Activated T-helper 2 cell treated with anti-CD3 and anti-CD28 coated beads, Interferon-gamma antibody, Interleukin-2, Interleukin-4, amounts not matched to agents 10 μg/mL and 5 μg/mL and 100 μg/mL, durations not matched to agents 14 hours and 24 hours and 36 hours (primary cell): ENCODE results near the gene NDUFS4. TPM values are rescaled to one million over a fixed set of nuclear protein-coding genes. Genes with fewer than 3 reads are reported as not detected.
"Not testable (repeated sequence)": the region's sequence is repeated elsewhere in the genome, so short reads cannot be mapped to it uniquely, and the experiment has no call there.

Experiments
- DNase-seq: peaks from one replicate; pipeline ENCODE4 v3.0.0; 2021; ENCODE audit warnings: low spot score
- H3K27ac Mint-ChIP-seq: one replicate; pipeline ENCODE4 v1.8.0; 2021; ENCODE audit warnings: mixed read lengths
- H3K27me3 Mint-ChIP-seq: one replicate; pipeline ENCODE4 v1.8.0; 2021; ENCODE audit warnings: low read depth, mixed read lengths
- H3K36me3 Mint-ChIP-seq: one replicate; pipeline ENCODE4 v1.8.0; 2021; ENCODE audit warnings: low read depth, mixed read lengths
- H3K4me1 Mint-ChIP-seq: one replicate; pipeline ENCODE4 v1.8.0; 2021; ENCODE audit warnings: low read depth, mixed read lengths
- H3K4me3 Mint-ChIP-seq: one replicate; pipeline ENCODE4 v1.8.0; 2021; ENCODE audit warnings: low read depth, mild to moderate bottlenecking, moderate library complexity, mixed read lengths
- H3K9me3 Mint-ChIP-seq: one replicate; pipeline ENCODE4 v1.8.0; 2021; ENCODE audit warnings: mixed read lengths
- intact Hi-C: fragments of 100-400 bp; cut with micrococcal nuclease; formaldehyde crosslinking; loops from one replicate; pipeline ENCODE4 v1.15.1; 2023
- total RNA-seq: library from RNA; stranded (reverse); gene quantifications from 2 replicates; pipeline ENCODE4 v1.2.3, GENCODE V29; 2022

Gene NDUFS4
- 53.7 and 54.1 TPM in 2 replicates for total RNA-seq

- intact Hi-C loops: loop anchor here (2.0 kb wide), 1 partner anchor 78 kb away; no protein-coding TSS in a partner anchor
- peaks cover 12% of the 10 kb centered on the region for H3K4me1 Mint-ChIP-seq
Observed at GRCh38 chr5:53560506-53561191, at the start of gene NDUFS4. TSS of gene NDUFS4 (plus strand) at chr5:53560639. CDS start at chr5:53560663, 24 bp downstream.

GRCh38 chr5:53512539-53512938 lies 47.9 kb upstream of the NDUFS4 start:
- Mint-ChIP-seq H3K27me3 (peaks cover 4% of the 10 kb centered on the region), H3K27ac (no peak overlapping the region), H3K4me3 (no peak overlapping the region), H3K36me3 (no peaks in the 10 kb centered on the region), H3K4me1 (no peaks in the 10 kb centered on the region), H3K9me3 (peaks cover 20% of the 10 kb centered on the region)
- DNase-seq: no peak
- intact Hi-C loops: no loop called here

More at GRCh38 chr5:53560506-53561191, at the start of gene NDUFS4:
- Mint-ChIP-seq H3K27me3 (peaks cover 15% of the 10 kb centered on the region), H3K27ac (peak within 1 kb of the TSS; percentile 80), H3K9me3 (peaks cover 14% of the 10 kb centered on the region), H3K36me3 (peaks cover 6% of the 10 kb centered on the region), H3K4me3 (peak within 1 kb of the TSS; percentile 93)
- DNase-seq: peak; percentile 70

- no peak for DNase-seq
- H3K36me3 Mint-ChIP-seq: no peaks in the 10 kb centered on the region
- H3K4me3 Mint-ChIP-seq: no peak overlapping the region
- H3K9me3 Mint-ChIP-seq: peaks cover 4% of the 10 kb centered on the region
- H3K4me1 Mint-ChIP-seq: no peaks in the 10 kb centered on the region
- intact Hi-C loops: no loop called here
- no peak overlapping the region for H3K27ac Mint-ChIP-seq
- H3K27me3 Mint-ChIP-seq: peaks cover 3% of the 10 kb centered on the region
Observed at GRCh38 chr5:53515988-53516387, 44.5 kb upstream of the NDUFS4 start.

- Mint-ChIP-seq H3K9me3 (no peaks in the 10 kb centered on the region), H3K27me3 (peaks cover 3% of the 10 kb centered on the region), H3K4me1 (no peaks in the 10 kb centered on the region), H3K27ac (no peak overlapping the region), H3K36me3 (no peaks in the 10 kb centered on the region), H3K4me3 (no peak overlapping the region)
- intact Hi-C loops: no loop called here
- DNase-seq: no peak
Observed at GRCh38 chr5:53520813-53521212, 39.6 kb upstream of the NDUFS4 start.

GRCh38 chr5:53537711-53538110 lies 22.7 kb upstream of the NDUFS4 start:
- no peaks in the 10 kb centered on the region for H3K36me3 Mint-ChIP-seq
- DNase-seq: no peak
- intact Hi-C loops: no loop called here
- H3K9me3 Mint-ChIP-seq: no peaks in the 10 kb centered on the region
- no peak overlapping the region for H3K27ac Mint-ChIP-seq
- no peak overlapping the region for H3K4me3 Mint-ChIP-seq
- no peaks in the 10 kb centered on the region for H3K4me1 Mint-ChIP-seq
- peaks cover 7% of the 10 kb centered on the region for H3K27me3 Mint-ChIP-seq

GRCh38 chr5:53540739-53541138 lies 19.7 kb upstream of the NDUFS4 start:
- DNase-seq, H3K4me3 Mint-ChIP-seq, H3K27ac Mint-ChIP-seq, H3K36me3 Mint-ChIP-seq, H3K4me1 Mint-ChIP-seq, intact Hi-C loops, H3K9me3 Mint-ChIP-seq: not testable (repeated sequence)
- H3K27me3 Mint-ChIP-seq: peaks cover 14% of the 10 kb centered on the region

- no peak for DNase-seq
- intact Hi-C loops: no loop called here
- Mint-ChIP-seq H3K36me3 (no peaks in the 10 kb centered on the region), H3K9me3 (no peaks in the 10 kb centered on the region), H3K4me1 (no peaks in the 10 kb centered on the region), H3K4me3 (no peak overlapping the region), H3K27ac (no peak overlapping the region), H3K27me3 (peaks cover 14% of the 10 kb centered on the region)
Observed at GRCh38 chr5:53541859-53542258, 18.6 kb upstream of the NDUFS4 start.

- intact Hi-C loops: no loop called here
- H3K27ac Mint-ChIP-seq: no peak overlapping the region
- peaks cover 15% of the 10 kb centered on the region for H3K27me3 Mint-ChIP-seq
- no peaks in the 10 kb centered on the region for H3K4me1 Mint-ChIP-seq
- H3K4me3 Mint-ChIP-seq: no peak overlapping the region
- H3K9me3 Mint-ChIP-seq: no peaks in the 10 kb centered on the region
- DNase-seq: no peak
- no peaks in the 10 kb centered on the region for H3K36me3 Mint-ChIP-seq
Observed at GRCh38 chr5:53542926-53543325, 17.5 kb upstream of the NDUFS4 start.

- no peak overlapping the region for H3K27ac Mint-ChIP-seq
- DNase-seq: no peak
Observed at GRCh38 chr5:53543401-53543800, 17.0 kb upstream of the NDUFS4 start.

GRCh38 chr5:53545744-53546143 lies 14.7 kb upstream of the NDUFS4 start:
- no peak for DNase-seq
- Mint-ChIP-seq H3K27me3 (peaks cover 14% of the 10 kb centered on the region), H3K36me3 (no peaks in the 10 kb centered on the region), H3K4me1 (no peaks in the 10 kb centered on the region), H3K4me3 (no peak overlapping the region), H3K9me3 (no peaks in the 10 kb centered on the region), H3K27ac (no peak overlapping the region)
- intact Hi-C loops: no loop called here

More at GRCh38 chr5:53543401-53543800, 17.0 kb upstream of the NDUFS4 start:
- intact Hi-C loops: no loop called here
- Mint-ChIP-seq H3K9me3 (no peaks in the 10 kb centered on the region), H3K4me3 (no peak overlapping the region), H3K36me3 (no peaks in the 10 kb centered on the region), H3K27me3 (peaks cover 14% of the 10 kb centered on the region), H3K4me1 (no peaks in the 10 kb centered on the region)

- no peaks in the 10 kb centered on the region for H3K9me3 Mint-ChIP-seq
- peaks cover 11% of the 10 kb centered on the region for H3K27me3 Mint-ChIP-seq
Observed at GRCh38 chr5:53547226-53547625, 13.2 kb upstream of the NDUFS4 start.

GRCh38 chr5:53548501-53548900 lies 11.9 kb upstream of the NDUFS4 start:
- peaks cover 13% of the 10 kb centered on the region for H3K27me3 Mint-ChIP-seq
- not testable (repeated sequence) for H3K27ac Mint-ChIP-seq, H3K4me3 Mint-ChIP-seq

More at GRCh38 chr5:53547226-53547625, 13.2 kb upstream of the NDUFS4 start:
- Mint-ChIP-seq H3K4me3 (no peak overlapping the region), H3K27ac (no peak overlapping the region), H3K4me1 (no peaks in the 10 kb centered on the region), H3K36me3 (no peaks in the 10 kb centered on the region)
- DNase-seq: no peak
- intact Hi-C loops: no loop called here

GRCh38 chr5:53549792-53550191 lies 10.6 kb upstream of the NDUFS4 start:
- no peak for DNase-seq
- no peaks in the 10 kb centered on the region for H3K36me3 Mint-ChIP-seq
- no peak overlapping the region for H3K27ac Mint-ChIP-seq
- H3K27me3 Mint-ChIP-seq: peaks cover 17% of the 10 kb centered on the region
- intact Hi-C loops: no loop called here
- no peak overlapping the region for H3K4me3 Mint-ChIP-seq
- H3K9me3 Mint-ChIP-seq: no peaks in the 10 kb centered on the region
- no peaks in the 10 kb centered on the region for H3K4me1 Mint-ChIP-seq

More at GRCh38 chr5:53548501-53548900, 11.9 kb upstream of the NDUFS4 start:
- DNase-seq, H3K36me3 Mint-ChIP-seq, H3K4me1 Mint-ChIP-seq, H3K9me3 Mint-ChIP-seq, intact Hi-C loops: not testable (repeated sequence)
